ENCODE data around the gene THSD8.
A peak's percentile ranks its signal among the peaks of the same experiment; 100 is the strongest.
"Not testable (repeated sequence)": the region's sequence is repeated elsewhere in the genome, so short reads cannot be mapped to it uniquely, and the experiment has no call there.

Gene THSD8

DNA sequence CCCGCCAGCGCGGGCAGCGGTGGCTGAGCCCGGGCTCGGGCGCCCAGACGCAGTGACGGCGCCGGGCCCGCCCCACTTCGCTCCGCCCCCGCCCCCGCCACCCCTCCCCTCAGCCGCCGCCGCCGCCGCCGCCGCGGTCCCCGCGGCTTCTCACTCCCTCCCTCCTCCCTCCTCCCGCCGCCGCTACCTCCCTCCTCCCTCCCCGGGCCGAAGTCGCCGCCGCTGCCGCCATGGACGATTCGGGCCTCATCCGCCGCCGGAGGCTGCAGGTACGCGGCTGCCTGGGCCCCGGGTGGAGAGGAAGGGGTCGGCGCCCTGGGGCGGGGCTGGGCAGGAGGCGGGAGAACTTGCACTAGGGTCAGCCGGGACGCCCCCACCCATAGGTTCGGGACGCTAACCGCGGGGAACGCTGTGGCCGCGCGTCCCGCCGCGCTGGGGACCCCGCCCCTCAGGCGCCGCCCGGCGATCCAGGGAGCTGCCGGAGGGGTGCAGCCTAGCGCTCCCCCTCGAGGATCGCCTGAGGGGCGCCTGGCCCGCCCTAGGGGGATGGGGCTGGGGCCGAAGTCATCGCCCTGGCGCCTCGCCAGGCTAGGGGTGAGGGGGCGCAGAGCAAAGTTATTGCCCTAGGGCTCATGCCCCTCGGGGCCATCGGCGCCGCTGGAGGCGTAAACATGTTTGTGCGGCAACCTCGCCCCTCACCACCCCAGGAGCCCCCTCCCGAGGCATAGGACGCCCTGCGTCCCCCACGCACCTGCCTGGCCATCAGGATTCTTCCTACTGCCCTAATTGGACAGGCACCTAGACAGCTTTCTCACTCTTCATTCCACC is 32.1 kb downstream of the THSD8 start:
- DNase-seq, result peak; percentile 43 to 60

DNA sequence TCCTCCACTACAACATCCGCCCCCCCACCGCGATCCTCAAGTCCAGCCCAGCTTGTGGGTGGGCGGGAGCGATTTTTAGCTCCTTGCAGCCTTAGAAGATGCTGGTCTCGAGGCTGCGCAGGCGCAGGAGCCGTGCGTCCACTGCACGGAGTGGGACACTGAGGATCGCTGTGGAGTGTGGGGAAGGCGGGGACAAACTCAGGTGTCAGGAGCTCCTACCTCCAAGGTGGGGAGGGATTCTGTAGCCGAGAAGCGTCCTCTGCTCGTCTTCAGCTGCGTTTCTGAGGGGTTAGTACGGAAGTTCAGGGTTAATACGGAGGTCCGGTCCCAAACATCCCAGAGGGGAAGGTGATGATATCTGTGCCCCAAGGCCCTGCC is 32.7 kb downstream of the THSD8 start, which contains the start of gene RTBDN:
RTBDN (minus strand) TSS at position 14 of the 378 bp plus-strand sequence. CDS start 4,600 bp downstream, outside the sequence.
- DNase-seq, result no peak

DNA sequence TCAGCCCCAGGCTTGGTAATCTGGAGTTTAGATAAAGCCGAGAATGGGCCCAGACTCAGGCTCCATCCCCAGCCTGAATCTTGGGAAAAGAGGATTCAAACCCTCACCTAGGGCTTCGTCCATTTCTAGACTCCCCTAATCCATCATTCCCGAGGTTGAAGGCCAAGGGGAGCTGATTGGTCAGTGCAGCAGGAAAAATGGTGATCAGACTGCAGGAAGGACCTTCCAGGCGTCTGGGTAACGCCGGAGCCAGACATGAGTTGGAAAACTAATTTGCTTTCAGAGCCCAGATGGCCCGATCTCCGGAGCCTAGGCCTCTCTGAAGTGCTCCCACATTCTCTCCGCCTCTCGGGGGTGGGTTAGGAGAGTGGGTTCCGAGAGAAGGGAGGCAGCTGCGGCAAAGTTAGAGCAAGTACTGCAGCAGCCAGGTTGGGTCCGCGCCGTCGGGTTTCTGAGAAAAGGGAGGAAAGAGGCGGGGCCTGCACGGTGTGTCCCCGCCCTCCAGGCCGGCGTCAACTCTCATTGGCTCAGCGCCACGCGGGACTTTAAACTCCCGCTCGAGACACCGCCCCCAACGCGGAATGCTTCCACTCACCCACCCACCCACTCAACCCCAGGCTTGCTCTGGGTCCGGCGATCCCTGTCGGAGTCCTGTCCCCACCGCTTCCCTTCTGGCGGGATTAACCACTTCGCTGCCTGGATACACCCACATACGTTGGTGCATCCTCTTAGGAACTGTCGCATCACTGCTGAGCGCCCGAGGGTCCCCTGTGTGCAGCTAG is 33.3 kb downstream of the THSD8 start:
- peak; percentile 59 to 66 for DNase-seq

DNA sequence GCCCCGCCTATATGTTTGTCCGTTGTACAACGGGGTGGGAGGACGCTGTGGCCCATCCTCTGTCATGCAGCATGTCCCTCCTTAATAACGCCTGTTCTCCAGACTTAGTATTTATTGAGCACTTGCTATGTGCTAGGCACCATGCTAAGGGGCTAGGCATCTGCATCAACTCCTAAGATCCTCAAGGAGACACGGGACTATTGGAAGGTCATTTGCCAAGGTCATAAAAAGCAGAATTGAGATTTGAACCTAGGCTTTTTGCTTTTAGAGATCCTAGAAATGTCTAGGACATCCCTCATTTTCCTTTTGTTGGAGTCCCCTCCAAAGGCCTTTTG is 34.6 kb downstream of the THSD8 start:
- no peak for DNase-seq

DNA sequence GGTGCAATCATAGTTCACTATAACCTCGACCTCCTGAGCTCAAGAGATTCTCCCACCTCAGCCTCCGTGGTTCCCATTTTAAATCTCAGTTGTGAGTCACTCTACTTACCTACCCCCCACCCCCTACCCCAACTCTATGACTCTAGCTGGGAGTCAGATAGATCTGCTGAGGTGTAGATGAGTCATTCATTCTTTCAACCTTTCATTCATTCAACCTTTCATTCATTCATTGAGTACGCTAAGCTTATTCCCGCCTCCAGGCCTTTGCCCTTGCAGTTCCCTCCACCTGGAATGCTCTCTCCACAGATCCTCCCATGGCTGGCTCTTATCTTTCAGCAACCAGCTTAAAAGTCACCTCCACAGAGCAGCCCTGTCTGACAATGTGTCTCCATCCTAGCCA is 35.4 kb downstream of the THSD8 start:
- DNase-seq, result no peak

DNA sequence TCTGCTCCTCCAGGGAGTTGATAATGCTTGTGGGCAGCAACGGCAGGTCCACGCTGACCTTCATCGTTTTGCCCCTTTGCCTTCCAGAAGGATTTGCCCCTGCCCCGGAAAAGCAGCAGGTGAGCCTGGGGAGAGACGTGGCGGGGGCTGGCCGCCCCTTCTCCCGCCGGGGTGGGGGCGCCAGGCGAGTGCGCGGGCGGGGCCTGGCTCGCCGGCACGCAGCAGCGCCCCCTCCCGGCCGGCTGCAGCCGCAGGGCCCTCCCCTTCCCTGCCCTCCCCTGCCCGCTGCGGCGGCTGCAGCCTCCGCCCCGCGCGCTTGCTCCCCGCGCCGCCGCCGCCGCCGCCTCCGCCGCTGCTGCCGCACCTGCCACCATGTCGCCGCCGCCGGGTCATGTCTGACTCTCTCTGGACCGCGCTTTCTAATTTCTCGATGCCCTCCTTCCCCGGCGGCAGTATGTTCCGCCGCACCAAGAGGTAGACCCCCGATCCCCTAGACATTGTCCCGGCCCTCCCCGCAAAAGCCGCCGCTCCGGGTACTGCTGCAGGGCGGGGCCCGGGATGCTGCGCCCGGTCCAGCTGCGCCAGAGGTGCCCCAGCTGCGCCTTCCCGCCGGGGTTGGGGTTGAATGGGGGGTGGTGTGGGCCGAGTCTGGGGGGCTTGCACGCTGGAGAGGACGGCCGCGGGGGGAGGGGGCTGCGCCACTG is 36.5 kb downstream of the THSD8 start, which contains the start of gene MAST1:
MAST1 (plus strand) TSS at position 334 of the 704 bp plus-strand sequence; CDS start at position 392, 58 bp downstream.
- DNase-seq, result peak in 1 of 2 experiments; percentile 52

DNA sequence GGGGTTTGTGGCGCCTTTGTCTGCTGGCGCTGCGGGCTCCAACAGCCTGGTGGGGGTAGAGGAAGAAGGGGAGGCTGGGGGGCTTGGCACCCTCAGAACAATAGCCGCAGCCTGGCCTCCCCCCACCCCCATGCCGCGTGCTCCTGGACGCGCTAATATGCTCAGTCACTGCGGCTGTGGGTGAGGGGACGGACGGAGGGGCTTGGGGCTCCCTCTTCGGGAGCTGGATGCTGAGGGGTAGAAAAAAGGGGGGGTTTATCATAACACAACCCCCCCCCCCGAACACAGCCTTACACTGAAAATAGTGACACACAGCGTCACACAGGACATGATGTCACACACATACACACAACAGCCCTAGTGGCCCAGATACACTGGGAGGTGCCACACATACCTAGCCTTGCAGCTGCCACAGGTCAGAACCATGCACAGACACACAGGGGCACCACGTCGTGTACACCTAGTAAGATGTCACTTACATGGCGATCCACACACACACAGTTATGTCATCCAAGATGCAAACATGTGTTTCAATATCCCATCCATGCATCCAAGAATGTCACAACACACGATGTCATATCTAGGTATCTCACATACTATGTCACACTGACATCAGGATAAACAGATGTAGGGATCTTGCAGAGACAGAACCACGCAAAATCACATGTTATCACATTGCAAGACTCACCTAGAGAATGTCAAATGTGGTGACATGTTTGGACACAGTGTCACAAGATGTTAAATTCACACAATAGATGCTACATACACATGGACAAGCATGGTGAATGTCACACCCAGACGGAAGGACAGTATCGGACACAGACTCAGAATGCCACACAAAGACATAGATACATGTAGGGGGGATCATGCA is 37.3 kb downstream of the THSD8 start:
- DNase-seq, result peak in 1 of 2 experiments; percentile 43

DNA sequence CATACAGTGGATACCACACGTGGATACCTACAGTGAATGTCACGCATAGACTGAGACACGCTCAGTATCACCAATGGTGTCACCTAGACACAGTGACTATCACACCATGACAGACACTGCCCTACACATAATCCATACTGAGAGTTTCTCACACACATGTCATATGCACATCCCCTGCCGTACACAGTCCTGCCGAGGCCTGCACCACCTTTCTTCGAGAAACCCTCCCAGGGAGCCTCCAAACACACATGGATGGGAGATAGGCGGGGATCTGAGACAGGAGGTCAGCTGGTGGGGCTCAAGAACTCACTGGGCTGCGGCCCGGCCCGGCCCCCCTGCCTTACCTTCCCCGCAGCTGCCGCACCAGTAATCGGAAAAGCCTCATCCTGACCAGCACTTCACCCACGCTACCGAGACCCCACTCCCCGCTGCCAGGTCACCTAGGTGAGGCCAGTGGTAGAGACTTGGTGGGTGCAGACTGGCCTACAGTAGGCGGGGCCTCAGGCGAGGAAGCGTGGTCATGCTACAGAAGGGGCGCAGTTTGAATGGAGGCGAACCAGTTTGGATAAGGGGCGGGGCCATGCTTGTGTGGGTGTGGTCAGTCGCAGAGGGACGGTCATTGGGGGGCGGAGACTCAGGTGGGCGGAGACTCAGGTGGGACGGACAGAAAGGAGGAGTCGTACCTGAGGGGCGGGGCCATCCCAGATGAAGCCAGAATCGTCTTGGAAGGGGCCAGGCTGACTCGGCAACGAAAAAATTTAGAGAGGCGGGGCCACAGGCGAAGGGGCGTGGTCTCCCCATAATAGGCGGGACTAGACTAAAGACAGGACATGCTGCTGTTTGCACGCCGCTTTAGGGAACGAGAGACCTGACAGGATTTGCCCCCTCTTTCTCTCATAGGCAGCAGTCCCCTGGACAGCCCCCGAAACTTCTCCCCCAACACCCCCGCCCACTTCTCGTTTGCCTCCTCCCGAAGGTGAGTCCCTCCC is 38.5 kb downstream of the THSD8 start:
- DNase-seq, result peak; percentile 65 to 70

DNA sequence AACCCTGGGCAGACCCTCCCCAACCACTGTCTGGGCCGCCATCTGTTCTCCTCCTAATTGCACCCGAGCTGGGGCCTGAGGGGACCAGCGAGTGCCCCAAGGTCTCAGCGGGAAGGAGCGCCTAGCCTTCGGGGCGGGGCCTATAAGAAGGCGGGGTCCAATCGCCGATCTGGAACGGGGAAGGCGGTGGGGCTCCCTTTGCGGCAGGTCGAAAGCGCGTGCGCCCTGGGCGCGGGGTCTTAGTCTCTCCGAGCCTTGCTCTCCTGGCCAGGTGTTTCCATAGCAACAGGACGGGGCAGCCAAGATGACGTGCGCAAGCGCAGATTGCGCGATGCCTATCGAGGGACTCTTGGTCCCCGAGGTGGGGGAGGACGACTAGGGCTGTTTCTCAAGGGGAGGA is 39.2 kb downstream of the THSD8 start:
- DNase-seq, result peak; percentile 92 to 93

DNA sequence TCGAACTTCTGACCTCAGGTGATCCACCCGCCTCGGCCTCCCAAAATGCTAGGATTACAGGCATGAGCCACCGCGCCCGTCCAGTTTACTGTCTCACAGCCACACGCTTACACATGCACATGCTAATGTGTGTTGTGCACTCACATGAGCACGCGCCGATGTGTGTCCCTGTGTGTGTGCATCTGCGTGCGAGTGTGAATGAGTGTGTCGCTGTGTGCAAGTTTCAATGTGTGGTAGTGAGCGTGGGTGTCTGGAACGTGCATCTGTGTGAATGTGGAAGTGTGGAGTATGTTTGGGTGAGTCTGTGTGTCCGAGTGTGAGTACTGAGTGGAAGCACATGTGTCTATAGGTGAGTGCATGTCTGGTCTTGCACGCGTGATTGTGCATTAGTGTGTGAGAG is 40.6 kb downstream of the THSD8 start:
- no peak for DNase-seq

DNA sequence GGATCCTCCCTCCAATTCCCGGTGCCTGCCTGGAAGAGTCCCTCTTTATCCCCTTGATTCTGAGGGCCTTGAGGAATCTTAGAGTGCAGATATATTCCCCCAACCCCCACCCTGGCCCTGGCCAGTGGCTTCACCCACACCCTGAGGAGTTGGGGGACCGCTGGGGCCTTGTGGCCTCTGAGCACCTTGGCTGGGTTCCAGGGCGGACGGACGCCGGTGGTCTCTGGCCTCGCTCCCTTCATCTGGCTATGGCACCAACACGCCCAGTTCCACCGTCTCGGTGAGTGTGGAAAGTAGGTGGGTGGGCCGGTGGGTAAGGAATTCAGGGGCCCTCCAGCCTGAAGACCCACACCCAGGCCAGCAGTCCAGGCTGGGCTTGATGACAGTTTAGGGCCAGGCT is 41.5 kb downstream of the THSD8 start:
- no peak for DNase-seq

DNA sequence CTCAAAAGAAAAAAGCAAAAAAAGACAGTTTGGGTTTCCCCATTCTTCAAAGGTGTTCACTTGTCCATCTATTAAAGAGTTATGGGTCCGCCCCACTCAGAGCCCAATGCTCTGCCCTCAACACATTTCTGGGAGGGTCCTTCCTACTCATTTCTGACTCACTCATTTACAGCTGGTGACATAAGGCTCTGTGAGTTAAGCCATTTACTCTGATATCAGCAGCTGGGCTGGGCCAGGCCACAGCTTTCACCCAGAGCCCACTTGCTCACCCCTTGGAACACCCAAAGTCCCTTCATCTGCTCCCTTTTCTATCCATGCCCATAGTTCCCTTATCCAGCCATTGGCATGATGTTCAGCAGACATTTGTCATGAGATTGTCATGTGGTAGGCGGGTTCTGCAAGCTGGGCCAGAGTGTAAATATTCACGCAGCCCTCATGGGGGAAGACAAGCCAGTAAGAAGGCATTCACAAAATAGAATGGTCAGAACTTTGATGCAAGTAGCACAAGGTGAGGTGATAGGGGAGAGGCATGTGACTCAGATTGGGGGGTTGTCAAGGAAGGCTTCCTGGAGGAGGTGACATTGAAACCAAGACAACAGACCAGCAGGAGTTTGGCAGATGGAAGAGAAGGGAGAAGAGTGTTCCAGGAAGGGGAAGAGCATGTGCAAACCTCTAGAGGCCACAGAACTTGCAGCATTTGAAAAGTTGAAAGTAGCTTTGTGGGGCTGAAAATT is 42.3 kb downstream of the THSD8 start:
- DNase-seq, result no peak

DNA sequence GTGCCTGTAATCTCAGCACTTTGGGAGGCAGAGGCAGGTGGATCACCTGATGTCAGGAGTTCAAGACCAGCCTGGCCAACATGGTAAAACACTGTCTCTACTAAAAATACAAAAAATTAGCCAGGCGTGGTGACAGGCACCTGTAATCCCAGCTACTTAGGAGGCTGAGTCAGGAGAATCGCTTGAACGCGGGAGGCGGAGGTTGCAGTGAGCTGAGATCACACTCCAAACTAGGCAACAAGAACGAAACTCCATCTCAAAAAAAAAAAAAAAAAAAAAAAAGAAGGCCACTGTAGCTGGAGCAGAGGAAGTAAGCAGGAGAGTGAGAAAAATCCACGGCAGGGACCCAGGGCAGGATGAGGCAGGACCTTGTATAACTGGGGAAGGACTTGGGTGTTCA is 44.7 kb downstream of the THSD8 start:
- DNase-seq, result not testable (repeated sequence)

DNA sequence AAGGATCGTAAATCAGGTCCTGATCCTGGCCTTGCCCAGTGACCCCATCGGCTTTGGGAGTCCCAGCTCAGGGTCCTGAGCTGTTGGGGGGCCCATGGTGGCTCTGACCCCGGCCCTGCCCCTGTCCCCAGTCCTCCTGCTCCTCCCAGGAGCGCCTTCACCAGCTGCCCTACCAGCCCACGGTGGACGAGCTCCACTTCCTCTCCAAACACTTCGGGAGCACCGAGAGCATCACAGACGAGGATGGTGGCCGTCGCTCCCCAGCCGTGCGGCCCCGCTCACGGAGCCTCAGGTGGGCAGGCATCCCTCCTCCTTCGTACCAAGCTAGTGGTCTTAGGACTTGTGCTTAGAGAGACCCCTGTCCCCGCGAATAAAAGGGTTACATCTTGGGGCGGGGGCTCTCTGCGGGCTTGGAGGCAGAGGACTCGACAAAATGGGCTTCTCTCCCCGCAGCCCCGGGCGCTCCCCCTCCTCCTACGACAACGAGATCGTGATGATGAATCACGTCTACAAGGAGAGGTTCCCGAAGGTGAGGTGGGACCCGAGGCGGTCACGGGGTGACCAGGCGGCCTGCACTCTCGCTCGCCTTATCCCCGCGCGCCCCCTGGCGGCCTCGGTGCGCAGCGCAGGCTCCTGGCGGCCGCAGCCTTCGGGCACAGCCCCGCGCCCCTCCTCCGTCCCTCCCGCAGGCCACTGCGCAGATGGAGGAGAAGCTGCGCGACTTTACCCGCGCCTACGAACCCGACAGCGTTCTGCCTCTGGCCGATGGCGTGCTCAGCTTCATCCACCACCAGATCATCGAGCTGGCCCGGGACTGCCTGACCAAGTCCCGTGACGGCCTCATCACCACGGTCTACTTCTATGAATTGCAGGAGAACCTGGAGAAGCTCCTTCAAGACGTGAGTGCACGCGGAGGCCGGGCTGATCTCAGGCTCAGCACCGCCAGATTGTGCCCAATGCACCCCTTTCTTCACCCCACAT is 45.6 kb downstream of the THSD8 start:
- peak; percentile 52 to 81 for DNase-seq
